SK-N-SH treated with all-trans-retinoic acid at 6 μM for 48 hours (cell line): ENCODE data around the gene DLG2.

ENCODE experiments used
- ARNTL ChIP-seq: fragments of 450-650 bp; formaldehyde crosslinking; IDR thresholded peaks from 2 replicates; pipeline ENCODE4 v1.5.0; 2020; ENCODE audit warnings: low read depth, mild to moderate bottlenecking, moderate library complexity, borderline replicate concordance
- BACH2 ChIP-seq: fragments of 250-450 bp; sonication (Bioruptor Pico); IDR thresholded peaks from 2 replicates; pipeline ENCODE4 v1.9.0; 2021; ENCODE audit warnings: mild to moderate bottlenecking, borderline replicate concordance
- ESRRG ChIP-seq: fragments of 250-450 bp; sonication (Bioruptor Pico); IDR thresholded peaks from 2 replicates; pipeline ENCODE4 v1.6.1; 2021; ENCODE audit warnings: mild to moderate bottlenecking
- PPARA ChIP-seq: fragments of 250-450 bp; sonication (Bioruptor Pico); IDR thresholded peaks from 2 replicates; pipeline ENCODE4 v1.5.0; 2020; ENCODE audit warnings: mild to moderate bottlenecking, borderline replicate concordance
- RARB ChIP-seq: fragments of 250-450 bp; sonication (Bioruptor Pico); IDR thresholded peaks from 2 replicates; pipeline ENCODE4 v1.8.0; 2021; ENCODE audit warnings: mild to moderate bottlenecking, moderate library complexity
- SNAI2 ChIP-seq: fragments of 250-450 bp; sonication (Bioruptor Pico); IDR thresholded peaks from 2 replicates; pipeline ENCODE4 v1.5.0; 2020; ENCODE audit warnings: mild to moderate bottlenecking, moderate library complexity
- TCF4 ChIP-seq: fragments of 250-450 bp; sonication (Bioruptor Pico); IDR thresholded peaks from 2 replicates; pipeline ENCODE4 v1.8.0; 2021; ENCODE audit warnings: mild to moderate bottlenecking, moderate library complexity, borderline replicate concordance
- ZC3H10 ChIP-seq: fragments of 250-450 bp; sonication (Bioruptor Pico); IDR thresholded peaks from 2 replicates; pipeline ENCODE4 v1.5.1; 2021; ENCODE audit warnings: mild to moderate bottlenecking, moderate library complexity
- ZFP3 ChIP-seq: fragments of 250-450 bp; sonication (Bioruptor Pico); IDR thresholded peaks from 2 replicates; pipeline ENCODE4 v1.5.0; 2020; ENCODE audit warnings: mild to moderate bottlenecking, moderate library complexity
- ZFP30 ChIP-seq: fragments of 450-650 bp; formaldehyde crosslinking; IDR thresholded peaks from 2 replicates; pipeline ENCODE4 v1.5.0; 2022; ENCODE audit warnings: mild to moderate bottlenecking, moderate library complexity
- ZNF565 ChIP-seq: fragments of 450-650 bp; formaldehyde crosslinking; conservative IDR thresholded peaks from 2 replicates; pipeline ENCODE4 v1.5.0; 2020; ENCODE audit warnings: low read depth, mild to moderate bottlenecking, moderate library complexity
- TF ChIP-seq, protein P1 (sequence below): fragments of 250-450 bp; sonication (Bioruptor Pico); IDR thresholded peaks from 2 replicates; pipeline ENCODE4 v1.8.0; 2020; ENCODE audit warnings: mild to moderate bottlenecking, moderate library complexity, borderline replicate concordance
- TF ChIP-seq, protein P2 (sequence below): fragments of 250-450 bp; sonication (Bioruptor Pico); IDR thresholded peaks from 2 replicates; pipeline ENCODE4 v1.5.1; 2020; ENCODE audit warnings: low read depth, mild to moderate bottlenecking, moderate library complexity
- TF ChIP-seq, protein P3 (sequence below): fragments of 250-450 bp; sonication (Bioruptor Pico); IDR thresholded peaks from 2 replicates; pipeline ENCODE4 v1.8.0; 2021; ENCODE audit warnings: low read depth, mild to moderate bottlenecking, moderate library complexity, borderline replicate concordance

DNA sequence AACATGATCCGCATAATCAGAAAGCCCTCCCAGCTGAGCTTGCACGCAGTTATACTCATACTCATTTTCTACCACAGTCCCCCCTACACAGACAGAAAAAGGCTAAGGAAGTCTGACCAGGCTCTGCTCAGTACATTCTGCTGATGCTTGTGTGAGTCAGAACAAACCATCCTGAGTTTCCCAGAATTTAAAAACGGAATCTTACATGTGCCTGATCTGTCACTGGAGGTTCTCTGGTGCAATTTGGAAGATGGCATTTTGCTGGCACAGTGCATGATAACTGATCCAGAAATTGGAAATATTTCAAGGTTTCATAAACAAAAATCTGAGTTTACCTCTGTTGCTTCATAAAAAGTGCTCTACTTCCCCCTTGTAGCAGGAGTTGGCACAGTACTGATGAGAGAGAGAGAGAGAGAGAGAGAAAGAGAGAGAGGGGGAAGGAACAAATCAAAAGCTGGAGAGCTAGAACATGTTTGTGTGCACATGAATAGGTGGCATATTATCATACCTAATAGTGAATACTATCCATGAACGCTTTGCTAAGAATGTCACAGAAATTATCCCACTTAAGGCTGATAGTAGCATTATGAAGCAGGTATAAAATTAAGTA, 1085.3 kb downstream of the DLG2 start:
- no peak for TF ChIP-seq ESRRG (CRISPR knock-in tag)
- TF ChIP-seq, protein P1, sequence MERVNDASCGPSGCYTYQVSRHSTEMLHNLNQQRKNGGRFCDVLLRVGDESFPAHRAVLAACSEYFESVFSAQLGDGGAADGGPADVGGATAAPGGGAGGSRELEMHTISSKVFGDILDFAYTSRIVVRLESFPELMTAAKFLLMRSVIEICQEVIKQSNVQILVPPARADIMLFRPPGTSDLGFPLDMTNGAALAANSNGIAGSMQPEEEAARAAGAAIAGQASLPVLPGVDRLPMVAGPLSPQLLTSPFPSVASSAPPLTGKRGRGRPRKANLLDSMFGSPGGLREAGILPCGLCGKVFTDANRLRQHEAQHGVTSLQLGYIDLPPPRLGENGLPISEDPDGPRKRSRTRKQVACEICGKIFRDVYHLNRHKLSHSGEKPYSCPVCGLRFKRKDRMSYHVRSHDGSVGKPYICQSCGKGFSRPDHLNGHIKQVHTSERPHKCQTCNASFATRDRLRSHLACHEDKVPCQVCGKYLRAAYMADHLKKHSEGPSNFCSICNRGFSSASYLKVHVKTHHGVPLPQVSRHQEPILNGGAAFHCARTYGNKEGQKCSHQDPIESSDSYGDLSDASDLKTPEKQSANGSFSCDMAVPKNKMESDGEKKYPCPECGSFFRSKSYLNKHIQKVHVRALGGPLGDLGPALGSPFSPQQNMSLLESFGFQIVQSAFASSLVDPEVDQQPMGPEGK (CRISPR knock-in tag): no peak
- no peak for TF ChIP-seq PPARA (CRISPR knock-in tag)
- TF ChIP-seq ZNF565: no peak
- no peak for TF ChIP-seq ZFP3
- TF ChIP-seq ZFP30: no peak
- no peak for TF ChIP-seq RARB
- no peak for TF ChIP-seq TCF4 (CRISPR knock-in tag)
- TF ChIP-seq BACH2 (CRISPR knock-in tag): no peak
- TF ChIP-seq ARNTL (CRISPR knock-in tag): no peak
- TF ChIP-seq, protein P2, sequence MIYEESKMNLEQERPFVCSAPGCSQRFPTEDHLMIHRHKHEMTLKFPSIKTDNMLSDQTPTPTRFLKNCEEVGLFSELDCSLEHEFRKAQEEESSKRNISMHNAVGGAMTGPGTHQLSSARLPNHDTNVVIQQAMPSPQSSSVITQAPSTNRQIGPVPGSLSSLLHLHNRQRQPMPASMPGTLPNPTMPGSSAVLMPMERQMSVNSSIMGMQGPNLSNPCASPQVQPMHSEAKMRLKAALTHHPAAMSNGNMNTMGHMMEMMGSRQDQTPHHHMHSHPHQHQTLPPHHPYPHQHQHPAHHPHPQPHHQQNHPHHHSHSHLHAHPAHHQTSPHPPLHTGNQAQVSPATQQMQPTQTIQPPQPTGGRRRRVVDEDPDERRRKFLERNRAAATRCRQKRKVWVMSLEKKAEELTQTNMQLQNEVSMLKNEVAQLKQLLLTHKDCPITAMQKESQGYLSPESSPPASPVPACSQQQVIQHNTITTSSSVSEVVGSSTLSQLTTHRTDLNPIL (CRISPR knock-in tag): no peak
- no peak for TF ChIP-seq ZC3H10 (CRISPR knock-in tag)
- no peak for TF ChIP-seq SNAI2 (CRISPR knock-in tag)
- TF ChIP-seq, protein P3, sequence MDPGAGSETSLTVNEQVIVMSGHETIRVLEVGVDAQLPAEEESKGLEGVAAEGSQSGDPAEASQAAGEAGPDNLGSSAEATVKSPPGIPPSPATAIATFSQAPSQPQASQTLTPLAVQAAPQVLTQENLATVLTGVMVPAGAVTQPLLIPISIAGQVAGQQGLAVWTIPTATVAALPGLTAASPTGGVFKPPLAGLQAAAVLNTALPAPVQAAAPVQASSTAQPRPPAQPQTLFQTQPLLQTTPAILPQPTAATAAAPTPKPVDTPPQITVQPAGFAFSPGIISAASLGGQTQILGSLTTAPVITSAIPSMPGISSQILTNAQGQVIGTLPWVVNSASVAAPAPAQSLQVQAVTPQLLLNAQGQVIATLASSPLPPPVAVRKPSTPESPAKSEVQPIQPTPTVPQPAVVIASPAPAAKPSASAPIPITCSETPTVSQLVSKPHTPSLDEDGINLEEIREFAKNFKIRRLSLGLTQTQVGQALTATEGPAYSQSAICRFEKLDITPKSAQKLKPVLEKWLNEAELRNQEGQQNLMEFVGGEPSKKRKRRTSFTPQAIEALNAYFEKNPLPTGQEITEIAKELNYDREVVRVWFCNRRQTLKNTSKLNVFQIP (CRISPR knock-in tag): 0 out of 2 replicates have a peak, but pooled peaks have one; percentile 58
